HG02759 (cell line): ENCODE results near the gene NUP93.

Experiments
- ATAC-seq: cut with Tn5 transposase; IDR thresholded peaks from one replicate; pipeline ENCODE4 v1.9.1; 2021; ENCODE audit warnings: mild to moderate bottlenecking, moderate library complexity; ENCODE audit not compliant: unreplicated experiment

NUP93 gene

DNA sequence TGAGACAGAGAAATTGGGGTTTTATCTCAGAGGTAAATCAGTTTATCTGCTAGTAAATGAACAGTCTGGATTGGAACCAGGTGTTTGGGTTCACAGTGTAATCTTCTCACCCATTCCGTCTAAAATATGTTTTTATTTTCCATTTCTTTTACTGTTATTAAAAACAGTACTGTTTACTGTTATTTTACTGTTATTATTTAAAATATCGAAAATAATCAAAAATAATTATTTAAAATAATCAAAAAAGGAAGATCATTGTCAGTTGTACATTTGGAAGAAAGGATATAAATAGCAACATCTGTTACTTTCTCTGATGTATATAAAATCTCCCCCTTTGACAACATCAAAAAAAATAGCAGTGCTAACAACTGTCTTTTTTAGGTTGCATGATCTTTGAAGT, 11.5 kb downstream of the NUP93 start:
- no peak for ATAC-seq

DNA sequence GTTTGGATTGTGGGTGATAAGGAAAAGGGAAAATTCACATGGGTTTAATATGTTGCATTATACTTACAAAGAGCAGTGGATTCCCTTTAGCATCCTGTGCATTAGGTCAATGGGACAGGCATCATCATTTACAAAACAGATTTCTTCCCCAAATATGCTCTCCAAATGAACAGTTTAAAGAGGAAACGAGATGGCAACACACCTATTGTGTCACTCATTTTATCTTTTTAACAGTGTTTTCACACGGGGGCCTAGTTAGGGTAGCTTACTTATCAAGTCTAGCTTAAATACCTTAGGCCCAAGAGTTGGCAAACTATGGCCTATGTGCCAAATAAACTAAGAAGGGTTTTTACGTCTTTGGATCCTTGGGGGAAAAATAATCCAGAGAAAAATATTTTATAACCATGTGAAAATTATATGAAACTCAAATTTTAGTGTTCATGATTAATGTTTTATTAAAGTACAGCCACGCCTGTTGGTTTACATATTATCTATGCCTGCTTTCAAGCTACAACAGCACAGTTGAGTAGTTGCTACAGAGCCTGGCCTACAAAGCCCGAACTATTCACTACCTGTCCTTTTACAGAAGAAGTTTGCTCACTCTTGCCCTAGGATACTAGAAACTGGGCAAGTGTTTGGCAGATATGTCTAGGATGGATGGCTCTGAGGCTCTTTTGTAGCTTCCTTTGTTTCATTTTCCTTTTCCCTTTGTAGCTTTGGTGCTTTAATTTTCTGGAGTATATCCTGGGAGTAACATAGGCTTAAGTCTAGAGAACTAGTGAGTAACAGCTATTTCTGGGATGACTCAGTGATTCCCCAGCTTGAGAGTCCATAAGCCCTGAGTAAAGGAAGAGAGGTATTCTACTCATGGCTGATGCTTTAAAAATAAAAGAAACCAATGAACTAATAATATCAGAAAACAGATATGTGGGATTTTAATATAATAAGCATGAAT, 12.4 kb downstream of the NUP93 start:
- no peak for ATAC-seq

DNA sequence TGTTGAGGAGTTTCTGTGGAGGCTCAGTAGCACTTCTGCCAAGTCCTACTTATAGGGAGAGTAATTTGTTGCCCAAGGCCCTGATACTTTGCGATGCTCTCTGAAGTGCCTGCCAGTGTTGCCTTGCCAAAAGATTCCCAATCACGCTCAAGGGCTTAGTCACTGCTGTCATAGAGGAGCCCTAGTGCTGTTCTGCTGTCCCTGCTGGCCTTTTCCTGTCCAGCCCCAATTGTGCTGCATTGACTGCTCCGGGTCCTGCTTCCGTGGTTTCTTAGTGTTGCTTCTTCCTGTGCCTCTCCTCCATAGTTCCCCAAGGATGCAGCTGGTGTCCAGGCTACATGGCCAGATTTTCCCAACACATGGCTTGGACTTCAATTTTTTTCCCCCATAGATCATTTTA, 13.9 kb downstream of the NUP93 start:
- ATAC-seq = no peak

DNA sequence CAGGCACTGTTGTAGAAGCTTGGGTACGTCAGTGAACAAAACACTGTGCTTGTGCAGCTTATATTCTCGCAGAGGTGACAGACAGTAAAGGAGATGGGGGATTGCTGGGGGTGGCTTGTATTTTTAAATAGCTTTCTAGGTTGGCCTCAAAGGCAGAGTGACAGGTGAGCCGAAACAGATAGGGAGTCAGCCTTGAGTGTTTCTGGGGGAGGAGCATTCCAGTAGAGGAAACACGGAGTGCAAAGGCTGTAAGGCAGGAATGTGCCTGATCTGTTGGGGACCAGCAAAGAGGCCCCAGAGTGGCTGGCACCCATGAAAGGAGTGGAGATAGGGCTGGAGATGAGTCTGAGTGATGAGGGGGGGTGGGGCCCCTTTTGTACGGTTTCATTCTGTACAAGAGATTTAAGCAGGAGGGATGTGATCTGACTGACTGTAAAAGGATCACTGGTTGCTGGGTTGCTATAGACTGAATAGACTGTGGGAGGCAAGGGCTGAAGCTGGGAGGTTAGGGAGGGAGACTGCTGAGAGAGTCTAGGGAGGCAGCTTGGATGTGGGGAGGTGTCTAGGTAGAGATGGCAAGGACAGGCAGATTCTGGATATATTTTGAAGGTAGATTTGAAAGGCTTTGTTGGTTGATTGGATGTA, 15.2 kb downstream of the NUP93 start:
- ATAC-seq = no peak

DNA sequence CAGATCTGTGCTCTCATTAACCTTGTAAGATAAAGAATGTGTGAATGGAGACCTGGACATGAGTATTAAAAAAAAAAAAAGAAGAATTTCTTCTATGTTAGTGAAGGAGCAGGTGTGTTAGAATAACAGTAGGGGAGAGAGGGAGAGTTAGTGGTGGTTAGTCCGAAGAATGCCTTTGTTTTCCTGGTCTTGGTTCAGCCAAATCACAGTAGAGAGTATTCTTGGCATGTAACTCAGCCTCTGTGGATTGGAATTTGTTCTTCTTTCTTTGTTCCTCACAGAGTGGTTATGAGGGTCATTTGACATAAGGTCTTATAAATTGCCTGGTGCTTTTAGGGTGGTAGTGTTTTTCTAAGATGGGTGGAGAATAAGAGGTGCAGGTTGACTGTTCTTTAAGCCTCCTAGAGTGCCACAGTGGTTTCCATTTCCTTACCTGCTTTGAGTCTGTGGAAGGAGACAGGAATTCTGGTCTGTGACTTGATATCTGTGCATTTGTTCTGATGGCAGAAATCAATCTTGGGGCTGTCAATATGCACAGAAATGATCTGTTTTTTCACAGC, 17.6 kb downstream of the NUP93 start:
- ATAC-seq = no peak

DNA sequence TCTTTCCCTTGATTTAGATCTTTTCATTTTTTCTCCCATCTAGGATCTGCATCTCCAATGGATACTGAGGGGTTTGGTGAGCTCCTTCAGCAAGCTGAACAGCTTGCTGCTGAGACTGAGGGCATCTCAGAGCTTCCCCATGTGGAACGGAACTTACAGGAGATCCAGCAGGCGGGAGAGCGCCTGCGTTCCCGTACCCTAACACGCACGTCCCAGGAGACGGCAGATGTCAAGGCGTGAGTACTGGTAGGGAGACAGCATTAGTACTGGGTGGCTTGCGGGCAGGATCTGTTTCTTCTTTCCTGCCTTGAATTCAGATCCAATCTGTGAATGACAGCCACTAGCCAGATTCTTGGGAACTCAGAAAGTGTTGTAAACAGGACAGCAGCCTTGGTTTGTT, 18.3 kb downstream of the NUP93 start:
- no peak for ATAC-seq

DNA sequence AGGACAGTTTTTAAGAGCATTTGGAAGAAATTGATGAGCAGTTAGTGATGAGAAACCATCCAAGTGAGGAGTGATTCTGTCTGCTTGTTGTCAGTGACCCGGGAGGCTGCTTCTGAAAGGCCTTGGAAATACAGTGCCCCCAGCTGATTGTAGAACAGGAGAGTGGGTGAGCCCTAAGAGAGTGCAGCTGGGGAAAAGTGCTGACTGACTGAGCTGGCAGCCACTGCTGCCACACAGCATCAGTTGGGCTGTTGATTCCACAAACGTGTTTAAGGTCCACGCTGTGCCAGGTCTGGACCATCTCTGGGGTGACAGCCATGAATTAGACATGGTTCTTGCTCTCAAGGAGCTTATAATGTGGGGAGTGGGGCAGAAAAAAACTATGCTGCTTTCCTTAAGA, 18.9 kb downstream of the NUP93 start:
- ATAC-seq = no peak

DNA sequence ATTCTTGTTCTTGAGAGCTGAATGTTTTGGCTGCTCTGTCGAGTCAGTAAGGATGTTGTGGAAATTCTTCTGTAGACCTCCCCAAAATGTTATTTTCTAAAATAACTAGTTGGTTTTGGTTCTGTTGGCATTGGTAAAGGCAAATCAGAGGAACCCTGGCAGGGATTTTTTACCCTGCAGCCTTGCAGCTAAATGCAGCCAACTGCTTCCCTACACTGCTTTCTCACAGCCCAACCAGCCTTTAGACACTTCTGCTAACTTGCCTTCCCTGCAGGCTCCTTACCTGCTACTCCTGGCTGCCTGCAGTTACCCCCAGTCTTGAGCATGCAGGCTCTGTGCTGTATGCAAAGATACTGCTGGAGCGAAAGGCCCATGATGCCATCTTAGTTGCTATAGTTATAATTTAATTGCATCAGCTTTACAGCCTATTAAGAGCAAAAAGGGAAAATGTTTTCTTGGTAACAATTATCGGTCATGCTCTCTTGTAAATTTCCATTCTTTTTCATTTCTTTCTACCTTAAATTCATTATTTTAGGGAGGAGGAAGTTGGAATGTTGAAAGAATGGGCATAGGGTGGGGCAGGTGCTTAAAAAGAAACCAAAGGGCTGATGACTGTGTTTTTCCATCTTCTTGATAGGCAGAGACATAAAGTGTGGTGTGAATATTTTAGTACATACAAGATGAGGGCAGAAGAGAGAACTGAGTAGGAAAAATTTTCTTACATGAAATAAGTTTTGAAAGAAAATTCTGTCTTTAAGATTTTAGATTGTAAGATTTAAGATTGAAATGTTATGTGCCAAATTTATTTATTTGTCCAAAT, 20.0 kb downstream of the NUP93 start:
- no peak for ATAC-seq

DNA sequence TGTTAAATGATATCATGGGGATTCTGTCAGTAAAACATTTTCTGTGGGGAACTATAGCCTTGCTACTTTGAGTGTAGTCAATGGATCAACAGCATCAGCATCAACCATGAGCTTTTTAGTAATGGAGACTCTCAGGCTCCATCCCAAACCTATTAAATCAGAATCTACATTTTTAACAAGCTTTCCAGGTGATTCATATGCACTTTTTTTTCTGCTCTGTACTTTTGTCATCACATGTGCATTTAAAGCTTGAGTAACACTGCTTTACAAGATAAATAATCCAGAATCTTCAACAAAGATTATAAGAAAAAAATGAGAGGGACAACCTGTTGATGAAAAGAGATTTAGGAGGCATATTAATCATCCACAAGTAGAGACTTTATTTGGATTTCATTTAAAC, 23.5 kb downstream of the NUP93 start:
- ATAC-seq = no peak

DNA sequence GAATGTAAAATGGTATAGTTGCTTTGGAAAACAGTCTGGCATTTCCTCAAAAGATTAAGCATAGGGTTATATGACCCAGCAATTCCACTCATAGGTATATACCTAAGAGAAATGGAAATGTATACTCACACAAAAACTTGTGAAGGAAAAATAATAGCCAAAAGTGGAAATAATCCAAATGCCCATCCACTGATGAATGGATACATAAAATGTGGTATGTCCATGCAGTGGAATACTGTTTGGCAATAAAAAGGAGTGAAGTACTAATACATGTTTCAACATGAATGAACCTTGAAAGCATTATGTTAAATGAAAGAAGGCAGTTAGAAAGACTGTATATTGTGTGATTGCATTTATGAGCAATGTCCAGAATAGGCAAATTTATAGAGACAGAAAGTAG, 25.1 kb downstream of the NUP93 start:
- no peak for ATAC-seq

DNA sequence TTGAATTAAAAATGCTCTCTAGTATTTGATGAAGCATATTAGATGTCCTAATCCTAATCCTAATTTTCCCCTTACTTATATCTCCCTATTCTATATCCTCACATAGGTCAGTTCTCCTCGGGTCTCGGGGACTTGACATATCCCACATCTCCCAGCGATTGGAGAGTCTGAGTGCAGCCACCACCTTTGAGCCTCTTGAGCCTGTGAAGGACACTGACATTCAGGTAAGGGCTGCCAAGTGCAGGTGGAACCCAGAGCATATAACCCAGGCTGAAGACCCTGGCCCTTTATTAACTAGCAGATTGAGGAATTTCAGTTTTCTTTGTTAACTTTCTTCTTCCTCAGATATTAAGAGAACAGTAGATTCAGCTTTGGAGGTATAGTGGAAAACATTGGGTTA, 28.5 kb downstream of the NUP93 start:
- no peak for ATAC-seq

DNA sequence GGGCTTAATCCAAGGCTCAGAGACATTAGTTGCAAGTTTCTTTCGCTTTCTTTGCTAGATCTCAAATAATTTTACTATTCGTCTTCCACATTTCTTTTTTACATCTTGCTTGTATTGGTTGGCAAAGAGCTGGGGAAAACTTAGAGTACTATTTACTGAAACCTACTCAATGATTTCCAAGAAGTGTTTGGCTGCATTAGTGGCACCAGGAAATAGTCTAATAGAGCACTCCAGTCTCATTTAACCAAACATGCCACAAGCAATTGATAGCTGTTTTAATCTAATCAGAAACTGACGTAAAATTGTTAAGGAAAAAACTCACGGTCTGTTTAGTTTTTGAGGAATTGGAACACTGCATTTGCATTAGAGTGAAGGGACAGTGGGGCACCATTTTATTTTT, 29.0 kb downstream of the NUP93 start:
- no peak for ATAC-seq

DNA sequence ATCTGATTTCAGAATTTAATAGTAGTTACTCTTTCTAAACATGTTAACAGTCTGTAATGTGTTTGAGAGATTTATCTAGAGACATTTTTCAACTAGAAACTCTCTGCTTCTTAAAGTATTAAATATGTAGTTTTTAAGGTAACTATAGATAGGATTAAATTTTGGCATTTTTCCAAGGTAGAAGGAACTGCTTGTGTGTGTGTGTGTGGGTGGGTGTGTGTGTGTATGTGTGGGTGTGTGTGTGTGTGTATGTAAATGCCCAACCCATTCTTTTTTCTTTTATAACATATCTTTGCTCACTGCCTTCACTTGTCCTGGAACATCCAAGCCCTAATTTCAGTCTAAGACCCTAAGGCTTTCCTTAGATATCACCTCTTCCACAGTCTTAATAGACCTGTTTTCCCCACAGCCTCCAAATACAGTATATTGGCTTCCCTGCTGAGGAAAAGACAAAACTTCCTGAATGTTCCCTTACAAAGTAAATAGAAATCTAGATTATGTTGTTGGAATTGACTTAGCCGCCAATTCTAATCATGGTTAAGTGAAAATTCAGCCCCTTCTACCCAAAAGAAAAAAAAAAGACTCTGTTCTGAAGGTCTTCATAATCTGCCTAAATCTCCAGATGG, 33.5 kb downstream of the NUP93 start:
- no peak for ATAC-seq

DNA sequence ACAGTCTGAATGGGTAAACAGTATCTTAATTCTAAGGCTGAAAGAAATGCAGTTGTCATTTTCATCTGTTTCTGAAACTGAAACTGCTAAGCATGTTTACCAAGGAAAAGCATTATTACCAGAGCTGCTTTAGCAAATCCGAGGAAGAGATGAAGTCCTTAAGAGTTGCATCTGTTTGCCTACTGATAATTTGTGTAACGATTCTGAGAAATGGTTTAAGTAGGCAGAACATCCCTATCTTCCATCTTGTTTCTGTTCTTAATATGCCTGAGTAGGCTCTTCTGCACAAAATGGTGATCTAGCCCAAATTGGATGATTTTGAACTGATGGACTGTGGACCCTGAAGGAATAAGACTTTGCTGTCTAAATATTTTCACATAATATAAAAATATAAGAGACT, 34.9 kb downstream of the NUP93 start:
- ATAC-seq = no peak

DNA sequence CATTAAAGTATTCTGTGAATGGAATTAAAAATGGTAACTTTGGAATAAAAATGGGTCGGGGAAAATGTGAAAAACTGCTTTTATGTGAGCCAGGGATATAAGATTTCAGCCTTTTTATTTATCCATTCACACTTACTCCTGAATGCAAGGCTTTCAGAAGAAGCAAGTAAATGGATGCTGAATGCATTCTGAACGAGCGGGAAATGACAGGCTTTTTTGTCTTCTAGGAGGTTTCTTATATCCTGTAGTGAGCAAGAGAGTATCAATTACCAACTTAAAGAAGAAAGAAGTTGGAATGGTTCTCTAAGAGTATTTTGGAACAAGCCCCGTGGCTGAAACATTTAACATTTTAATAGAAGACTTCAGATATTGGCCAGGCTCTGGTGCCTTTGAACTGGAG, 36.0 kb downstream of the NUP93 start:
- no peak for ATAC-seq

DNA sequence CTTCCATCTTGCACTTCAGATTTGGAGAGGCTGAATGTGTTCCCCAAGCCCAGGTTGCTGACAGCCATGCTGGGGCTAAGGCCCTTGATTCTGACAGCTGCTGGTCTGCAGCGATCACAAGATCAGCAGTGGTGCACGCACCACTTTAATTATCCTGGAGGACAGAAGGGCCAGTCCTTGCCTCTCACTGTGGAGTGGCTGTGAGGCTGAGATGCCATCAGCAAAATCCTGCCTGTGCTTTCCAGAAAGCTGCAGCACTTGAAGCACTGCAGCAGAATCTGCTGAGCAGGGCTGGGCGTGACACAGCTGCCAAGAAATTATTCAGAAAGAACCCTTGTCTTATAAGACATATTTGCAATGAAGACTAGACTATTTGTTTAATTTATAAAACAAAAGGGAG, 37.1 kb downstream of the NUP93 start:
- no peak for ATAC-seq

DNA sequence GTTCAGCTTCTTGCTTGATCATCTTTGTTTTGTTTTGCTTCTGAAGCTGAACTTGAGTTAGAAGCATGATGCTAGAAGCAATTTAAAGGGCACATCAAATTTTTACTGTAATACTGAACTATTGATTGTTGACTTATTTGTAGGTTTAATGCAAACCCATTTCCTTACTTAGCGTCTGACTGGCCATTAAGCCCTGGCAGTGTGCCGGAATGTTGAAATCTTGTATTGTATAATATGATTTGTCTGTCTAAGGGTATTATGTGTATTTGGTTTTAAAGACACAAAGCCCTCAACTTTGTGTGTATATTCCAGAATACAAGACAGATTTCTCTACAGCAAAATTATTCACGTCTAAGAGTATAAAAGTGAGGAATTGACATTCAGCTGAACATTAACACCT, 39.7 kb downstream of the NUP93 start:
- ATAC-seq = no peak

DNA sequence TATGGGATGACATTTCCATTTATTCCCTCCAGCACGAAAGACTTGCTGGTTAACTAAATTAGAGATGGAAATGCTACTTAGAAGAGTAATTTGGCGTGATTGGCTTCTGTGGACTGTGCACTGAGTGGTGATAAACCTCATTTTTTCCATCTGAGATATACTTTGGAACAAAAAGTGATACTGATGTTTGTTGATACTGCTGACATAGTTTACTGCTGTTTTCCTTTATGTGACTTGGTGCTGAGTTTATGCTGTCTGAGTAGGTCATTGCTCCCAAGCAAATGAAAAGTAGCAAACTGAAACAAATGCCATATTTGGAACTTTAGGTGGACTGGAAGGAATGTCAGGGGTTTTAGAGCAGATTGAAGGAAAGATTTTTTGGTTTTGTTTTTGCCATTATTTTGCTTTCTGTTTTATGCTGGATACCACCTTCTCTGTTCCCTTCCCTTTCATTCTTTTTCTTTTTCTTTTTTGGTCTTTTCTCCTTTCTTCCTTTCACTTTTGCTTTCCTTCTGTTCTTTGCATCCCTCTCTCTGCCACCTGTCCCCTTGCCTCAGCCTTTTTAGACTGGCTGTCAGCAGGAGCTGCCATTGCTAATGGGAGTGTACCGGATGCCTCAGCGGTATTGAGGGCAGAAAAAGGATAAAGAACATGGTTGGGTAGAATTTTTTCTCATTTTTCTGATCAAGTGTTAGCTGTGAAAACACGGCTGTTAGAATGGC, 41.8 kb downstream of the NUP93 start:
- ATAC-seq = no peak

DNA sequence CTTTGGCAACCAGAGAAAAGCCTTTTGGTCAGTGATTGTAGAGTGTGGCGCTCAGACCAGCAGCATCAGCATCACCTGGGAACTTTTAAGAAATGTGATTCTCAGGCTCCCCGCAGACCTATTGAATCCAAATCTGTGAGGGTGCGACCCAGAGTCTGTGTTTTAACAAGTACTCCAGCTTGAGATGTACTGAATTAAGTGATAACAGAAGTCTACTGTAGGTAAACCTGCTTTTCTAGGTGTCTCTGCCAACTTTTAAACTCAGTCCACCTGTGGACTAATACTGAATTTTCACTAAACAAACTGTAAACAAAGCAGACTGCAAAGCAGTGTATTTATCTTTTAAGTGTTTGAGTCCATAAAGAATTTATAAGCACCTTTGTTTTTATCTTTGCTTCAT, 43.6 kb downstream of the NUP93 start:
- no peak for ATAC-seq

DNA sequence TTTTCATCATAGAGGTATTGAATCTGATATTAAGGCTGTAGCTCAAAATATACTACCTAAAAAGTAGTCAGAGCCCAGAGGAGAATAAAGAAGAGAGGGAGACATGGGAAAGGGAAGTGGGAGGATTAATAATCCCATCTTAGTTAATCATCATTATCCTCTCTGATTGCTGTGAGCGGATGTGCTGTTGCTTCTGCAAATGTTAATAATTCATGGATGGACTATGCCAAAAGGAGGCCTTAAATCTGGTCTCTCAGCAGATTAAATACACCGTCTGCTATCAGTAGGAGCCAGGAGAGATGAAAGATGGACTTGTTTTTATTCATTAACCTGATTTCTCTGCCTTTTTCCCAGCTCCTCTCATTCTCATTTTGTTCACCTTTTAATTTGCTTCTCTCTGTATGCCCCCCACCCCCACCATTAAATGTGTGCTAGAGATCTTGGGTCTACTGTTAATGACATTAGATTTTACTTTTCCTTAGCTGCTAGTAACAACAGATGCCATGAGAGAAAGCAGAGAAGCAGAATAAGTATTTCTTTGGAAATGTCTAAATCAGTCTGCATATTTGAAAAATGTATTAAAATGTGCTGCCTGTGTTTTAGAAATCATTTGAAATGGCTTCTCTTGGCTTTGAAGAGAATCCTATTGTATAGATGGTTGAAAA, 44.2 kb downstream of the NUP93 start:
- ATAC-seq = no peak
